Immature natural killer cell (primary cell): Measurements from ENCODE around the gene CLSTN2. TPM values are rescaled to one million over a fixed set of nuclear protein-coding genes. Genes with fewer than 3 reads are reported as not detected.

Experiments used
- DNase-seq, 3 donors: peaks; one replicate each; pipeline ENCODE4 v3.0.0; 2022; ENCODE audit warnings: mixed read lengths in 1 of 3
- H3K27ac Mint-ChIP-seq, 6 donors: one replicate each; pipeline ENCODE4 v1.8.0; 2020; ENCODE audit warnings: mixed read lengths in 6 of 6, mild to moderate bottlenecking in 5 of 6, inconsistent platforms in 4 of 6, moderate library complexity in 3 of 6
- H3K27me3 Mint-ChIP-seq, 3 donors: one replicate each; pipeline ENCODE4 v1.8.0; 2020 to 2021; ENCODE audit warnings: low read depth in 3 of 3, mild to moderate bottlenecking in 3 of 3, mixed read lengths in 3 of 3, moderate library complexity in 3 of 3, inconsistent platforms in 1 of 3
- H3K36me3 Mint-ChIP-seq, 3 donors: one replicate each; pipeline ENCODE4 v1.8.0; 2020; ENCODE audit warnings: mixed read lengths in 3 of 3, inconsistent platforms in 2 of 3, mild to moderate bottlenecking in 2 of 3
- H3K4me1 Mint-ChIP-seq, 2 donors: one replicate each; pipeline ENCODE4 v1.8.0; 2020; ENCODE audit warnings: inconsistent platforms in 2 of 2, mild to moderate bottlenecking in 2 of 2, mixed read lengths in 2 of 2, moderate library complexity in 1 of 2
- H3K4me3 Mint-ChIP-seq, 5 donors: one replicate each; pipeline ENCODE4 v1.8.0; 2020; ENCODE audit warnings: mild to moderate bottlenecking in 5 of 5, mixed read lengths in 5 of 5, inconsistent platforms in 3 of 5, moderate library complexity in 3 of 5
- H3K9me3 Mint-ChIP-seq, 6 donors: one replicate each; pipeline ENCODE4 v1.8.0; 2020; ENCODE audit warnings: mild to moderate bottlenecking in 6 of 6, mixed read lengths in 6 of 6, inconsistent platforms in 4 of 6, moderate library complexity in 3 of 6
- polyA plus RNA-seq, 3 donors: library from polyadenylated mRNA; unstranded; fragments of 300-500 nt; fragmentation: Illumina TruSeq; gene quantifications; one replicate each; pipeline ENCODE4 v1.2.3, GENCODE V29; 2021

The CLSTN2 gene
- polyA plus RNA-seq, 3 donors from 2014 or later, result not detected

DNA sequence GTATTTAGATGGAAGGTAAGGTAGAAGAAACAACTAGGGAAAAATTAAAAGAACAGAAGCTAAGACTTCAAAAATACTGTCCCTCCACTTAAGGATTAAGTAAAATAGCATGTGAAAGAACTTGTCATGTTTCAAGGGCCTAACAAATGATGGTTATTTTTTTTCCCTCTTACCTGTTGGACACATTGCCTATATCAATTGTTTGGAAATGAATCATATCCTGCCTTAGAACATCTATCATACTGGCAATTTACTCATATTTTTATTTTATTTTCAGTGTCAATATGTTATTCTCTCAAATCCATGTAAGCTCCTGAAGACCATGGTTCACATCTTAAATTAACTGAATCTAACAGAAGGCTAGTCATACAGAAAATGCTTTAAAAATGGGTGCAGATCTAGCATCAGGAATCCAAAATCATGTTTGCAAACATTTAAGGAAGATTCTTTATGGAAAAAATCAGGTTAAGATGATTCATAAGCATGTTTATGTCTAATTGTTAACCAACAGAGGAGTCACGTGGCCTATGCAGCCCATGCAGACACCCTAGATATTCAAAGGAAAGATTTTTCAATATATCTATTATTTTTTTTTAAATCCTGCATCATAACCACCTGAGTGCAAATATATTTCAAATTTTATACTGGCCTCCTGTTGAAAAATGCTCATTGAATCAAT, 607.1 kb downstream of the CLSTN2 start:
- Mint-ChIP-seq H3K4me1 (no peaks in the 10 kb centered on the region), H3K9me3 (peaks cover 0 to 3% (median 0%) of the 10 kb centered on the region in 6 donors)

DNA sequence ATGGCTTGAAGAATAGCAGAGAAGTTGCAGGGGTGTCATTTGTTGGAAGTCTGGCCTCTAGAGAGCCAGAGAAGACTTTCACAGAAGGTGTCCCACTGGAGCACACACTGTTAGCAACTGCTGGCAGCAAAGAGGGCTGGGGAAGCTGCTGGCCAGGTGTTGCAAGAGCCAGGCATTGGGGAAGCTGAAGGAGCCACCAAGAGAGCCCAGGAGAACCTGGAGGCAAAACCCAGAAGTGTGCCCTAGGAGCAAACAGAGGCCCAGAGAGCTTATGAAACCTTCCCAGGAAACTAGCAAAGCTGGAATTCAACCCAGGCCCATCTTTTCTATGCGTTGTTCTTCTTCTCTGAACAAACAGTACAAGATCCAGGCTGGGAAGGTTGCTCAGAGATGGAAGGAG, 610.2 kb downstream of the CLSTN2 start:
- Mint-ChIP-seq H3K27me3 (peaks cover 0 to 5% (median 3%) of the 10 kb centered on the region in 3 donors), H3K4me1 (no peaks in the 10 kb centered on the region), H3K9me3 (peaks cover 0 to 2% (median 0%) of the 10 kb centered on the region in 6 donors), H3K4me3 (no peak overlapping the region), H3K36me3 (no peaks in the 10 kb centered on the region), H3K27ac (no peak overlapping the region)
- no peak for DNase-seq

More for the DNA sequence above, 607.1 kb downstream of the CLSTN2 start:
- Mint-ChIP-seq H3K36me3 (no peaks in the 10 kb centered on the region), H3K27ac (no peak overlapping the region), H3K27me3 (peaks cover 0 to 5% (median 0%) of the 10 kb centered on the region in 3 donors), H3K4me3 (no peak overlapping the region)
- no peak for DNase-seq

DNA sequence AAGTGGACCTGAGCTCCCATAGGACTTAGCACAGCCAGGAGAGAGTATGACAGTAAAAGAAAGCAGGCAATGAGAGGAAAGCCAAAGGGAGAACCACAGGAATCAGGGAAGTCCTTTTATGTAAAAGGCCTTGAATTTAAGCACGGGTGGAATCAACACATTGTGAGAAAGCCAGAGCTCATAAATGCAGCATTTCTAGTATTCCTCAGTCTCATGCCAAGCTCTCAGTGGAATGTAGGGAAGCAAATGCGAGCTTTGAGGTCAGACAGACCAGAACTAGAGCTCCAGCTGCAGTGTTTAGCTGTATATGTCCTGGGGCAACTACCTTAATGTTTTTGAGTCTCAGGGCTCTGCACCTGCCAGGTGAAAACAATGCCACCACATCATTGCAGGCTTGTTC, 610.8 kb downstream of the CLSTN2 start:
- Mint-ChIP-seq H3K4me1 (no peaks in the 10 kb centered on the region), H3K36me3 (no peaks in the 10 kb centered on the region), H3K27ac (no peak overlapping the region), H3K9me3 (peaks cover 0 to 2% (median 0%) of the 10 kb centered on the region in 6 donors), H3K27me3 (peaks cover 0 to 5% (median 3%) of the 10 kb centered on the region in 3 donors), H3K4me3 (no peak overlapping the region)
- no peak for DNase-seq

DNA sequence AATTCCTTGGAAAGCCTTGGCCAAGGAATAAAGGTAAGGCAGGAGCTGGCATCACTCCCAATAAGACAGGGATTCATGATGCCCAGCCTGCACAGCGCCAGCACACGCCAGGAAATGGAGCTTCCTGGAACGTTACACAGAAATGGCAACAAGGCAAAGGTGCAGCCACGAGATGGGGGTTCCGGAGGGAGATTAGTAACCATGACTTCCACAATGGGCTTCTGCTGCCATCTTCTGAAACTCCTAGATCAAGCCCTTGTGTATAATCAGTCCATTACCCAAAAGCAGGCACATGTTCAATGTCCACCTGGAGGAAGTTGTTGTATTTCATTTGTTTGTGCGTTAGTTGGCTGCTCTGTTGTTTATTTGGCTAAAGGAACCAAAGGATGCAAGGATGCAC, 611.7 kb downstream of the CLSTN2 start:
- no peaks in the 10 kb centered on the region for H3K36me3 Mint-ChIP-seq
- no peak overlapping the region for H3K27ac Mint-ChIP-seq
- no peaks in the 10 kb centered on the region for H3K4me1 Mint-ChIP-seq
- no peak overlapping the region for H3K4me3 Mint-ChIP-seq
- H3K9me3 Mint-ChIP-seq, result peaks cover 0 to 2% (median 0%) of the 10 kb centered on the region in 6 donors
- peaks cover 0 to 5% (median 3%) of the 10 kb centered on the region in 3 donors for H3K27me3 Mint-ChIP-seq
- no peak for DNase-seq

DNA sequence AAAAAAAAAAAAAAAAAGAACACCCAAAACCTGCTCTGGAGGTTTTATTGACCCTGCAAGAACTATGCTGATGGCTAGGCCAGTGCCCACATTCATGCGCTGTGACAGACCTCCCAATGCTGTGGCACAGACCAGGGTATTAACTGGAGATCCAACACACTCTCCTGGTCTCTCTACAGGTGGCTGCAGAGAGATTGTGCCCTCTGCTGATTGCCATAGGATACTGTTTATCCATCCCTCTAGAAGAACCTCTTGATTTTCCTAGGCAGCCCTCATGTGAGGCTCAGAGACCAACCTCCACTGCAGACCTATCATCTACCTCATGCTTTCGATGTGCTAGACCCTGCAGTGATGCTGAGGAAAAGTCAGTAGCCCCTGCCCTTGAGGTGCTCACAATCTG, 617.4 kb downstream of the CLSTN2 start:
- peaks cover 0 to 2% (median 0%) of the 10 kb centered on the region in 6 donors for H3K9me3 Mint-ChIP-seq
- H3K27ac Mint-ChIP-seq, result no peak overlapping the region
- peaks cover 0 to 3% (median 3%) of the 10 kb centered on the region in 3 donors for H3K27me3 Mint-ChIP-seq
- no peaks in the 10 kb centered on the region for H3K4me1 Mint-ChIP-seq
- no peak overlapping the region for H3K4me3 Mint-ChIP-seq
- DNase-seq, result no peak
- no peaks in the 10 kb centered on the region for H3K36me3 Mint-ChIP-seq

DNA sequence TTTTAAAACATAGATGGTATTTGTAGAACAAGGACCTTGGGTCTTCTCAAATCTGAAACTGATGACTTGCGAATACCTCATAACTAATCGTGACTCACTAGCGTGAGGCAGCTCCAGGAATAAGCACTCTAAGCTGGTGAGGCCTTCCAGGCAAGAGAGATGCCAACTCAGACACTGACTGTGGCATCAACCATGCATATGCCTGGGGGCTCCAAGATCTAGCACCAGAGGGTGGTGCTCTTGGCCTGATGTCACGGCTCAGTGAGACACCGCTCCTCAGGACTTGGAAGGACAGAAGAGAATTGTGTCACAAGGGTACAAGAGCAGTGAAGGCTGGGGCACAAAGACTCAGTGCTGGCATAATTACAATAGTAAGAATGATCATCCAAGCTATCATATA, 617.9 kb downstream of the CLSTN2 start:
- Mint-ChIP-seq H3K4me3 (no peak overlapping the region), H3K9me3 (peaks cover 0 to 2% (median 0%) of the 10 kb centered on the region in 6 donors)

DNA sequence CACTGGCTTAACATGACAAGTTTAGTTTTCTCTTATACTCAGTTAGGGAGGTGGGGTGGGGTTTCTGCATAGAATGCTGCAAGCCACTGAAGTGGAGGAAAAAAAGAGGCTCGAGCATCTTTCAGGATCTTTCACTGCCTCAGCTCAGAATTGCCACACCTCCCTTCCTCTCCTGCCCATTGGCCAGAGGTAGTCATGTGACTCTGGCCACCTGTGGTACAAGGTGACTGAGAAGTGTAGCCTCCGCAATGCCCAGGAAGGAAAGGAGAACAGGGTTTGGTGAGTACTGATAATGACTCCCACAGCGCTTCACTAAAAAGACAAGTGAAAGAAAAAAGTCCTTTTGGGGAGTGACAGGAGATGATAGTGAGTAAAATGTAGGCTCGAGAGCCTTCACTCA, 618.6 kb downstream of the CLSTN2 start:
- Mint-ChIP-seq H3K9me3 (peaks cover 0 to 2% (median 0%) of the 10 kb centered on the region in 6 donors), H3K27ac (no peak overlapping the region), H3K36me3 (no peaks in the 10 kb centered on the region), H3K4me1 (no peaks in the 10 kb centered on the region), H3K4me3 (no peak overlapping the region), H3K27me3 (peaks cover 0 to 2% (median 0%) of the 10 kb centered on the region in 3 donors)
- DNase-seq, result no peak

More for the DNA sequence above, 617.9 kb downstream of the CLSTN2 start:
- Mint-ChIP-seq H3K36me3 (no peaks in the 10 kb centered on the region), H3K4me1 (no peaks in the 10 kb centered on the region), H3K27ac (no peak overlapping the region), H3K27me3 (peaks cover 0 to 3% (median 2%) of the 10 kb centered on the region in 3 donors)
- no peak for DNase-seq

DNA sequence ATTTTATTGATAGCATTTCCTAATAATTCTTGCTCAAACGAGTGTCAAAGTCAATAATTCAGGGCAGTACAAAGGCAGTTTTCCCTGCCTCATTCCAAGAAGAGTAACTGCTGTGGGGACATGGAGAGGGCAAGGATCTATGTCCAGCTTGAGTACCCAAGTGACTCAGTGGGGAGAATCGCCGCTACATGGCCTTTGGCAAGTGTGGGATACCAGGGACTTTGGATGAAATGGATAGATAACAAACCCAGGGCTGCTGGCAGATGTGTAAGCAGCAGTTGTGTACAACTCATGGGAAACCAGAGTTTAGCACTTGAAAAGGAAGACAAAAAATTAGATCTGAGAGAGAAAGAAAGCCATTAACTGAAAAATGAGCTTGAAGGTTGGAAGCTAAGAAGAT, 620.7 kb downstream of the CLSTN2 start:
- Mint-ChIP-seq H3K4me3 (no peak overlapping the region), H3K27me3 (peaks cover 0 to 3% (median 2%) of the 10 kb centered on the region in 3 donors), H3K4me1 (no peaks in the 10 kb centered on the region), H3K9me3 (peaks cover 0 to 3% (median 0%) of the 10 kb centered on the region in 6 donors), H3K27ac (no peak overlapping the region), H3K36me3 (no peaks in the 10 kb centered on the region)
- DNase-seq, result no peak

DNA sequence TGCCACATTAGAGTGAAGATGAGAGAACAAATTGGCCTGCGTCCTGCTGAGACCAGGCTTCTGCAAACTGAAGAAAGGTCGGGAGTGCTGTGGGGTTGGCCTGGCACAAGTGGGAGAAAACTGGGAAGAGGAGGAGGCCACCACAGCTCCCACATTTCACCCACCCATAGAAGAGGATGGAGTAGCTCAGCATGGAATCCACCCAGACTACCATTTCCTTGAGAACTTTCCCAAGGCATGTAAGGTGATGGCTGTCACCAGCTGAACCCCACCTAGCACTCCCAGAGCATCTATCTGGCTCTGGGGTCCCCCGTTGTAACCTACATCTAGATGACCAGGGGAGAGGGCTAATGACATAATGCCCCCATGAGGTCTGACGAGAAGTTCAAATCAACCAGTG, 622.5 kb downstream of the CLSTN2 start:
- Mint-ChIP-seq H3K4me3 (no peak overlapping the region), H3K27ac (no peak overlapping the region), H3K27me3 (peaks cover 0 to 3% (median 3%) of the 10 kb centered on the region in 3 donors), H3K36me3 (no peaks in the 10 kb centered on the region), H3K4me1 (no peaks in the 10 kb centered on the region), H3K9me3 (peaks cover 0 to 5% (median 0%) of the 10 kb centered on the region in 6 donors)
- DNase-seq, result no peak

DNA sequence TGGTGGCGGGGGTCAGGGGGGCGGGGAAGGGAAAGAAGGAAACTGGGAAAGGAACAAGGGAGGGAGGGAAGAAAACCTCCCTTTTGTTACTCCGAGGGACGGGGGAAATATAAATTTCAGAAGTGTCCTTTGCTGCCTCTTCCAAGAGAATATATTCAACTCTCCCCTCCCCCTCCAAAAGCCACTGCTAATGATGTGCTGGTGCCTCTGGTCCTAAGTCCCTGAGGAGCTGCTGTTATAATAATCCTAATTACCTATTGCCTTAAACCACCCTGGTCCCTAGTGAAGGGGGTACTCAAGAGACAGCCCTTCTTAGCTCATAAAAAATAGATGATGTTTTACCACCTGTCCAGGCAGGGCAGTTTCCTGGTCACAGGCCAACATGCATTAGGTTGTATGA, 624.6 kb downstream of the CLSTN2 start:
- Mint-ChIP-seq H3K27me3 (peaks cover 0 to 4% (median 3%) of the 10 kb centered on the region in 3 donors), H3K4me3 (no peak overlapping the region), H3K9me3 (peaks cover 0 to 3% (median 0%) of the 10 kb centered on the region in 6 donors), H3K36me3 (no peaks in the 10 kb centered on the region), H3K27ac (no peak overlapping the region), H3K4me1 (no peaks in the 10 kb centered on the region)
- no peak for DNase-seq

DNA sequence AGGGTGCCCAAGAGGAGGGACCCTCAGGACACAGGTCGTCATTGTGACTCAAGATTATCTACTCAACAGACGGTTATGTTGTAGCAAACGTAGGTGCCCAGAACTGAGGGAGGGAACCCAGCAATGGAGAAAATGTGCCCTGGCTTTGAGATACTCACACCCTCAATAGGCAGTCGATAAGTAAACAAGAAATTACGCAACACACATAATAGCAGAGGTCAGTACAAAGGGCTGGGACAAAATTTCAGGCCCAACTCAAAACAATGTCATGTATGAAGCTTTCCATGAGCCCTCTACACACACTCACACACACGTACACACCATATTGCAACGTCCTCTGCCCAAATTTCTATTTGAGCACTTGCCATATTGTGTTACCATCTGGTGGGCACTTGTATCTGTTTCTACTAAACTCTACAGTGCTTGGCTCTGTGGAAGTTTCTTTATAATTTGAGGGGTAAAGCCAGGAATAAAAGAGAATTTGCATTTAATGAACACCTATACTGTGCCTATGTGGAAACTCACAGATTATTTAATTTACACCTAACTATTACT, 628.3 kb downstream of the CLSTN2 start:
- H3K27me3 Mint-ChIP-seq, result peaks cover 3 to 8% (median 4%) of the 10 kb centered on the region in 3 donors
- peaks cover 0 to 6% (median 0%) of the 10 kb centered on the region in 6 donors for H3K9me3 Mint-ChIP-seq
- H3K27ac Mint-ChIP-seq, result no peak overlapping the region
- H3K4me3 Mint-ChIP-seq, result no peak overlapping the region
- H3K36me3 Mint-ChIP-seq, result no peaks in the 10 kb centered on the region
- H3K4me1 Mint-ChIP-seq, result no peaks in the 10 kb centered on the region
- DNase-seq, result no peak

DNA sequence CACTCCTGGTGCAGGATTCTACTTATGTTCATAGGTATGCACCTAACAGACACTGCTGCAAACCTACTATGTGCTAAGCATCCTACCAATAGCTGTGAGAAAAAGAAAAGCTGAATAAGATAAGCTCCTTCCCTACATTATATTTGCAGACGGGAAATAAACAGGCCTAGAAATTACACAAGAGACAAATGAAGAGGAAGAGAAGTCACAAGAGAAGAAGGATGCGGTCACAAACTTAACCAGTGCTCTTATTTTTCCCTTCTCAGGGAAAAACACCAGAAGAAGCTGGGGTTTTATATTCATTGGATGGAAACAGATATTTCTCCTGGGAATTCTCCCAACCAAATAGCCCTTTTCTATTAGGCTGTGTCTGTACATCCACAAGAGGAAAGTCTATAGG, 633.1 kb downstream of the CLSTN2 start:
- no peak overlapping the region for H3K4me3 Mint-ChIP-seq
- no peaks in the 10 kb centered on the region for H3K4me1 Mint-ChIP-seq
- no peaks in the 10 kb centered on the region for H3K36me3 Mint-ChIP-seq
- peaks cover 0 to 7% (median 3%) of the 10 kb centered on the region in 3 donors for H3K27me3 Mint-ChIP-seq
- no peak for DNase-seq
- no peak overlapping the region for H3K27ac Mint-ChIP-seq
- peaks cover 0 to 3% (median 0%) of the 10 kb centered on the region in 6 donors for H3K9me3 Mint-ChIP-seq

DNA sequence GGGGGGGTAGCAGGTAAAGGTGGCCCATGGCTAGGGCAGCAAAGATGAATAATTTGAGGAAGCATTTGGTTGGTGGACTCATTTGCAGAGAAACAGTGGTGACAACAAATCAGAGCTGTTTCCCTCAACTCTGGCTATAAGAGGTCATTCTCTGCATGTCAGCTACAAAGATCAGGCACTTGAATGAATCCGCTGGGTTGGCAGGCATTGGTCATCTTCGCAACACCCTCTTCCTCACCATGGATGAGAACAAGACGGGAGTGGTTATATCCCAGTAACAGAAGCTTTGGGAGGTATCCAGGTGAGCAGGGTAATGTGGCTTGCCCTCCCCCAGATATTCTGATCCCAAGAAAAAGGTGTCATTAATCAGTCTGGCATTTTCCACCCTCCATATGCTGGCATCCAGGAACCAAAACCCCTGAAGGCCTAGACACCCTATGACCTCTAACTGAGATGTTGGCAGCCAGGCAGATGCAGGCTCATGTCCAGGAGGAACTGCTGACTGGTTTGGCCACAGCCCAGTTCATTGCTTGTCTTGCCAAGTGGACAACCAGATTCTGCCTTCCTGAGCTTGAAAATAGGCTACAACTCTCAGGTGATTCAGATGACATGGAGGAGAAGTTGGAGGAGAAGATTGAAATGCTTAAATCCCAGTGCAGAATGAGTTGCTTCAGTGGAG, 634.0 kb downstream of the CLSTN2 start:
- H3K36me3 Mint-ChIP-seq, result no peaks in the 10 kb centered on the region
- peaks cover 0 to 3% (median 0%) of the 10 kb centered on the region in 6 donors for H3K9me3 Mint-ChIP-seq
- H3K27ac Mint-ChIP-seq, result no peak overlapping the region
- no peak overlapping the region for H3K4me3 Mint-ChIP-seq
- H3K4me1 Mint-ChIP-seq, result no peaks in the 10 kb centered on the region
- peaks cover 0 to 7% (median 3%) of the 10 kb centered on the region in 3 donors for H3K27me3 Mint-ChIP-seq
- no peak for DNase-seq

DNA sequence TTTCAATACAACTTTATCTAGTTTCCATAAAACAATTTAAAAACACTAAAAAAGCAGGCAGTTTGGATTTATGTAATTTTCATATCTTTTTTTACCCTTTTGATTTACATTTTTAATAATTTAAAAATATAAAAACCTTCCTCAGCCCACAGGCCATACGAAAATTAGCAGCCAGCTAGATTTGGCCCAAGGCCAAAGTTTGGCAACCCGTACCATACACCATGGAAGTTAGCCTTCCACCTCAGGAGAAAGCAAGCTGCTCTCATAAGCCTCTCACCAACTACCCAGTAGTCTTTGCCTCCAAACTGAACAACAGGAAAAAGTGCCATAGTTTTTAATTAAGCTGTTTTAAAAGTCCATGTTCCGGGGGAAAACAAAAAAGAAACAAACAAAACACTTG, 635.6 kb downstream of the CLSTN2 start:
- H3K4me1 Mint-ChIP-seq, result no peaks in the 10 kb centered on the region
- no peak for DNase-seq
- peaks cover 0 to 10% (median 0%) of the 10 kb centered on the region in 3 donors for H3K27me3 Mint-ChIP-seq
- H3K4me3 Mint-ChIP-seq, result no peak overlapping the region
- H3K27ac Mint-ChIP-seq, result no peak overlapping the region
- no peaks in the 10 kb centered on the region for H3K36me3 Mint-ChIP-seq
- peaks cover 0 to 4% (median 0%) of the 10 kb centered on the region in 6 donors for H3K9me3 Mint-ChIP-seq
